ENCODE data around the gene CSNK1D.
"Not testable (repeated sequence)": the region's sequence is repeated elsewhere in the genome, so short reads cannot be mapped to it uniquely, and the experiment has no call there.

DNA sequence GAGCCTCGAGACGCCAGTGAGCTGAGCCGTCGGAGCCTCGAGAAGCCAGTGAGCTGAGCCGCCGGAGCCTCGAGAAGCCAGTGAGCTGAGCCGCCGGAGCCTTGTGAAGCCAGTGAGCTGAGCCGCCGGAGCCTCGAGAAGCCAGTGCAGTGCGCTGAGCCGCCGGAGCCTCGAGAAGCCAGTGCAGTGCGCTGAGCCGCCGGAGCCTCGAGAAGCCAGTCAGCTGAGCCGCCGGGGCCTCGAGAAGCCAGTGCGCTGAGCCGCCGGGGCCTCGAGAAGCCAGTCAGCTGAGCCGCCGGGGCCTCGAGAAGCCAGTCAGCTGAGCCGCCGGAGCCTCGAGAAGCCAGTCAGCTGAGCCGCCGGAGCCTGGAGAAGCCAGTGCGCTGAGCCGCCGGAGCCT is 19.4 kb downstream of the CSNK1D start:
- TF ChIP-seq, protein P1, sequence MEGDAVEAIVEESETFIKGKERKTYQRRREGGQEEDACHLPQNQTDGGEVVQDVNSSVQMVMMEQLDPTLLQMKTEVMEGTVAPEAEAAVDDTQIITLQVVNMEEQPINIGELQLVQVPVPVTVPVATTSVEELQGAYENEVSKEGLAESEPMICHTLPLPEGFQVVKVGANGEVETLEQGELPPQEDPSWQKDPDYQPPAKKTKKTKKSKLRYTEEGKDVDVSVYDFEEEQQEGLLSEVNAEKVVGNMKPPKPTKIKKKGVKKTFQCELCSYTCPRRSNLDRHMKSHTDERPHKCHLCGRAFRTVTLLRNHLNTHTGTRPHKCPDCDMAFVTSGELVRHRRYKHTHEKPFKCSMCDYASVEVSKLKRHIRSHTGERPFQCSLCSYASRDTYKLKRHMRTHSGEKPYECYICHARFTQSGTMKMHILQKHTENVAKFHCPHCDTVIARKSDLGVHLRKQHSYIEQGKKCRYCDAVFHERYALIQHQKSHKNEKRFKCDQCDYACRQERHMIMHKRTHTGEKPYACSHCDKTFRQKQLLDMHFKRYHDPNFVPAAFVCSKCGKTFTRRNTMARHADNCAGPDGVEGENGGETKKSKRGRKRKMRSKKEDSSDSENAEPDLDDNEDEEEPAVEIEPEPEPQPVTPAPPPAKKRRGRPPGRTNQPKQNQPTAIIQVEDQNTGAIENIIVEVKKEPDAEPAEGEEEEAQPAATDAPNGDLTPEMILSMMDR (conservative IDR thresholded peaks at IDR 0.05; ENCODE audit: low read length), result not testable (repeated sequence)
- TF ChIP-seq EZH2phosphoT487 (IDR thresholded peaks at IDR 0.05; ENCODE audit: borderline replicate concordance), result not testable (repeated sequence)
